DOHH2 (cell line): ENCODE measurements around the gene QKI.

Experiments used
- H3F3A ChIP-seq: fragments of 200-600 bp; sonication (generic), shearing (Covaris generic); 2 replicates; pipeline ENCODE4 v1.6.0; 2016; ENCODE audit warnings: antibody characterized with exemption, mild to moderate bottlenecking; ENCODE audit not compliant: control insufficient read depth, insufficient read depth
- H3K27ac ChIP-seq: fragments of 200-600 bp; sonication (generic); 2 replicates; pipeline ENCODE4 v1.5.1; 2014; ENCODE audit warnings: low read depth, mild to moderate bottlenecking, low read length, moderate library complexity
- H3K27me3 ChIP-seq: fragments of 200-600 bp; sonication (generic); 2 replicates; pipeline ENCODE4 v1.6.1; 2014; ENCODE audit warnings: mild to moderate bottlenecking, low read length, mixed read lengths; ENCODE audit not compliant: control insufficient read depth
- H3K36me3 ChIP-seq: fragments of 200-600 bp; sonication (generic); 2 replicates; pipeline ENCODE4 v1.6.1; 2014; ENCODE audit warnings: mild to moderate bottlenecking, low read length, moderate library complexity, mixed read lengths; ENCODE audit not compliant: control insufficient read depth
- H3K4me1 ChIP-seq: fragments of 200-600 bp; sonication (generic); 2 replicates; pipeline ENCODE4 v1.6.1; 2014; ENCODE audit warnings: mild to moderate bottlenecking, low read length, mixed read lengths; ENCODE audit not compliant: control insufficient read depth
- H3K4me2 ChIP-seq: fragments of 200-600 bp; sonication (generic); 2 replicates; pipeline ENCODE4 v1.6.0; 2014; ENCODE audit warnings: mild to moderate bottlenecking, low read length, moderate library complexity
- H3K4me3 ChIP-seq: fragments of 200-600 bp; sonication (generic); 2 replicates; pipeline ENCODE4 v1.5.1; 2014; ENCODE audit warnings: mild to moderate bottlenecking, low read length, mixed read lengths
- H3K79me2 ChIP-seq: fragments of 200-600 bp; sonication (generic); 2 replicates; pipeline ENCODE4 v1.6.1; 2014; ENCODE audit warnings: mild to moderate bottlenecking, low read length, mixed read lengths; ENCODE audit not compliant: control insufficient read depth
- H3K9me2 ChIP-seq: fragments of 200-600 bp; sonication (generic); replicated peaks from 2 replicates; pipeline ENCODE4 v1.6.1; 2014; ENCODE audit warnings: mild to moderate bottlenecking, low read length, mixed read lengths; ENCODE audit not compliant: control insufficient read depth
- H3K9me3 ChIP-seq: fragments of 200-600 bp; sonication (generic); 2 replicates; pipeline ENCODE4 v1.6.1; 2014; ENCODE audit warnings: antibody characterized with exemption, low read length, mixed read lengths; ENCODE audit not compliant: control insufficient read depth, insufficient read depth
- H4K20me1 ChIP-seq: fragments of 200-600 bp; sonication (generic); 2 replicates; pipeline ENCODE4 v1.6.0; 2014; ENCODE audit warnings: low read depth, mild to moderate bottlenecking, antibody characterized with exemption, low read length, moderate library complexity; ENCODE audit not compliant: control insufficient read depth, insufficient read depth
- EZH2phosphoT487 ChIP-seq: fragments of 200-600 bp; sonication (generic); IDR thresholded peaks from 2 replicates; pipeline ENCODE4 v1.6.1; 2017; ENCODE audit warnings: borderline replicate concordance, mild to moderate bottlenecking, antibody characterized with exemption, low read length, moderate library complexity, mixed read lengths
- TF ChIP-seq, protein P1 (sequence below): fragments of 200-600 bp; sonication (generic); IDR thresholded peaks from one replicate; pipeline ENCODE4 v1.5.1; 2014; ENCODE audit warnings: antibody characterized with exemption, mild to moderate bottlenecking, low read depth, low read length; ENCODE audit not compliant: poor library complexity, severe bottlenecking

Gene QKI

GRCh38 chr6:163463795-163464194 is 49.3 kb downstream of the QKI start:
- H3K79me2 ChIP-seq: peaks cover 79% of the 10 kb centered on the region

GRCh38 chr6:163466839-163467390 is 52.4 kb downstream of the QKI start:
- Histone ChIP-seq H4K20me1 (no peaks in the 10 kb centered on the region), H3K9me2 (no peaks in the 10 kb centered on the region), H3K4me1 (no peaks in the 10 kb centered on the region), H3K27ac (no peak overlapping the region), H3F3A (no peaks in the 10 kb centered on the region), H3K36me3 (peaks cover 41% of the 10 kb centered on the region), H3K79me2 (peaks cover 72% of the 10 kb centered on the region), H3K9me3 (peaks cover 19% of the 10 kb centered on the region), H3K27me3 (no peaks in the 10 kb centered on the region), H3K4me2 (no peak overlapping the region), H3K4me3 (no peak overlapping the region)
- TF ChIP-seq EZH2phosphoT487: no peak
- TF ChIP-seq, protein P1, sequence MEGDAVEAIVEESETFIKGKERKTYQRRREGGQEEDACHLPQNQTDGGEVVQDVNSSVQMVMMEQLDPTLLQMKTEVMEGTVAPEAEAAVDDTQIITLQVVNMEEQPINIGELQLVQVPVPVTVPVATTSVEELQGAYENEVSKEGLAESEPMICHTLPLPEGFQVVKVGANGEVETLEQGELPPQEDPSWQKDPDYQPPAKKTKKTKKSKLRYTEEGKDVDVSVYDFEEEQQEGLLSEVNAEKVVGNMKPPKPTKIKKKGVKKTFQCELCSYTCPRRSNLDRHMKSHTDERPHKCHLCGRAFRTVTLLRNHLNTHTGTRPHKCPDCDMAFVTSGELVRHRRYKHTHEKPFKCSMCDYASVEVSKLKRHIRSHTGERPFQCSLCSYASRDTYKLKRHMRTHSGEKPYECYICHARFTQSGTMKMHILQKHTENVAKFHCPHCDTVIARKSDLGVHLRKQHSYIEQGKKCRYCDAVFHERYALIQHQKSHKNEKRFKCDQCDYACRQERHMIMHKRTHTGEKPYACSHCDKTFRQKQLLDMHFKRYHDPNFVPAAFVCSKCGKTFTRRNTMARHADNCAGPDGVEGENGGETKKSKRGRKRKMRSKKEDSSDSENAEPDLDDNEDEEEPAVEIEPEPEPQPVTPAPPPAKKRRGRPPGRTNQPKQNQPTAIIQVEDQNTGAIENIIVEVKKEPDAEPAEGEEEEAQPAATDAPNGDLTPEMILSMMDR: no peak

More at GRCh38 chr6:163463795-163464194, 49.3 kb downstream of the QKI start:
- Histone ChIP-seq H3K4me2 (no peak overlapping the region), H3K27me3 (no peaks in the 10 kb centered on the region), H3K36me3 (peaks cover 30% of the 10 kb centered on the region), H3K4me1 (0 out of 2 replicates have a peak, but pooled peaks cover 3% of the 10 kb centered on the region), H3K27ac (no peak overlapping the region), H3K9me2 (no peaks in the 10 kb centered on the region), H4K20me1 (no peaks in the 10 kb centered on the region), H3F3A (no peaks in the 10 kb centered on the region), H3K4me3 (no peak overlapping the region), H3K9me3 (no peaks in the 10 kb centered on the region; the same call in 1 of the 2 replicates)
- TF ChIP-seq, protein P1: no peak
- no peak for TF ChIP-seq EZH2phosphoT487

- Histone ChIP-seq H3K9me2 (no peaks in the 10 kb centered on the region), H4K20me1 (no peaks in the 10 kb centered on the region), H3K9me3 (peaks cover 19% of the 10 kb centered on the region), H3K4me2 (no peak overlapping the region), H3K4me3 (no peak overlapping the region), H3F3A (no peaks in the 10 kb centered on the region), H3K4me1 (no peaks in the 10 kb centered on the region), H3K36me3 (peaks cover 30% of the 10 kb centered on the region), H3K27ac (no peak overlapping the region), H3K79me2 (peaks cover 69% of the 10 kb centered on the region), H3K27me3 (no peaks in the 10 kb centered on the region)
- TF ChIP-seq EZH2phosphoT487: no peak
Observed at GRCh38 chr6:163468738-163469137, 54.2 kb downstream of the QKI start.

GRCh38 chr6:163469459-163469985 is 55.0 kb downstream of the QKI start:
- TF ChIP-seq EZH2phosphoT487: no peak
- TF ChIP-seq, protein P1: no peak
- Histone ChIP-seq H4K20me1 (no peaks in the 10 kb centered on the region), H3K9me2 (no peaks in the 10 kb centered on the region), H3K36me3 (peaks cover 27% of the 10 kb centered on the region), H3K4me2 (no peak overlapping the region), H3K4me3 (no peak overlapping the region), H3K9me3 (peaks cover 19% of the 10 kb centered on the region), H3F3A (no peaks in the 10 kb centered on the region), H3K27ac (no peak overlapping the region), H3K27me3 (no peaks in the 10 kb centered on the region), H3K4me1 (no peaks in the 10 kb centered on the region), H3K79me2 (peaks cover 69% of the 10 kb centered on the region)
